Epidermal melanocyte (primary cell): ENCODE results near the gene TRPC5OS.

ENCODE experiments used
- DNase-seq: peaks from one replicate; pipeline ENCODE4 v3.0.0; 2011; ENCODE audit warnings: low spot score; ENCODE audit not compliant: insufficient read length

The TRPC5OS gene

GRCh38 chrX:111875881-111876280 lies at the start of gene TRPC5OS:
Gene TRPC5OS, plus strand, starts transcription at chrX:111876181. Its CDS starts 25,669 bp downstream, at chrX:111901850.
- DNase-seq, result no peak

- no peak for DNase-seq
Observed at GRCh38 chrX:111829345-111829744, 46.6 kb upstream of the TRPC5OS start.

GRCh38 chrX:111830571-111830970 lies 45.4 kb upstream of the TRPC5OS start:
- DNase-seq, result no peak

GRCh38 chrX:111831343-111831742 lies 44.6 kb upstream of the TRPC5OS start:
- DNase-seq, result no peak

GRCh38 chrX:111837197-111837596 lies 38.8 kb upstream of the TRPC5OS start:
- DNase-seq, result no peak

- no peak for DNase-seq
Observed at GRCh38 chrX:111847491-111848133, 28.4 kb upstream of the TRPC5OS start.

GRCh38 chrX:111848541-111848940 lies 27.4 kb upstream of the TRPC5OS start:
- DNase-seq, result no peak

- DNase-seq, result no peak
Observed at GRCh38 chrX:111850975-111851374, 25.0 kb upstream of the TRPC5OS start.

- DNase-seq, result no peak
Observed at GRCh38 chrX:111854556-111855490, 21.2 kb upstream of the TRPC5OS start.

- no peak for DNase-seq
Observed at GRCh38 chrX:111857534-111858060, 18.4 kb upstream of the TRPC5OS start.

- DNase-seq, result no peak
Observed at GRCh38 chrX:111861605-111862004, 14.4 kb upstream of the TRPC5OS start.

- no peak for DNase-seq
Observed at GRCh38 chrX:111867236-111867635, 8.7 kb upstream of the TRPC5OS start.

- no peak for DNase-seq
Observed at GRCh38 chrX:111868726-111869638, 7.0 kb upstream of the TRPC5OS start.

- peak; percentile 19 for DNase-seq
Observed at GRCh38 chrX:111869639-111870034, 6.3 kb upstream of the TRPC5OS start.

GRCh38 chrX:111874241-111874640 lies 1.7 kb upstream of the TRPC5OS start:
- DNase-seq, result no peak

GRCh38 chrX:111876646-111877045 lies 665 bp downstream of the TRPC5OS start:
- no peak for DNase-seq

- no peak for DNase-seq
Observed at GRCh38 chrX:111877681-111878080, 1.7 kb downstream of the TRPC5OS start.

- no peak for DNase-seq
Observed at GRCh38 chrX:111880735-111881134, 4.8 kb downstream of the TRPC5OS start.

GRCh38 chrX:111881715-111882114 lies 5.7 kb downstream of the TRPC5OS start:
- no peak for DNase-seq

- DNase-seq, result no peak
Observed at GRCh38 chrX:111886678-111887077, 10.7 kb downstream of the TRPC5OS start.

- DNase-seq, result no peak
Observed at GRCh38 chrX:111888600-111888999, 12.6 kb downstream of the TRPC5OS start.
